Muscle of leg (tissue), 11 donors: ENCODE results near the gene LAMA4. TPM values are rescaled to one million over a fixed set of nuclear protein-coding genes. Genes with fewer than 3 reads are reported as not detected.

Experiments
- DNase-seq: peaks from one replicate; pipeline ENCODE4 v3.0.0; 2013
- H3K27ac ChIP-seq: one replicate; pipeline ENCODE4 v1.5.1; 2013; ENCODE audit warnings: mild to moderate bottlenecking, low read length, control low read depth
- H3K27me3 ChIP-seq: one replicate; pipeline ENCODE4 v1.6.1; 2013; ENCODE audit warnings: low read length; ENCODE audit not compliant: control insufficient read depth, insufficient read depth
- H3K36me3 ChIP-seq: one replicate; pipeline ENCODE4 v1.6.1; 2013; ENCODE audit warnings: low read length; ENCODE audit not compliant: control insufficient read depth, insufficient read depth
- H3K4me1 ChIP-seq: one replicate; pipeline ENCODE4 v1.6.1; 2013; ENCODE audit warnings: low read length; ENCODE audit not compliant: control insufficient read depth, insufficient read depth
- H3K4me3 ChIP-seq: one replicate; pipeline ENCODE4 v1.5.1; 2013; ENCODE audit warnings: low read length, control low read depth
- H3K9me3 ChIP-seq: replicated peaks from 2 replicates; pipeline ENCODE4 v1.6.1; 2013; ENCODE audit warnings: low read depth, low read length; ENCODE audit not compliant: control insufficient read depth
- WGBS: methylation state at CpG from one replicate; pipeline ENCODE4 v1.1.5; 2013; ENCODE audit warnings: missing lambda C conversion rate; ENCODE audit not compliant: insufficient coverage; 5-methylcytosine and 5-hydroxymethylcytosine counted together
- polyA plus RNA-seq, 8 donors: library from polyadenylated mRNA; unstranded; fragments of 120-200 nt; gene quantifications; one replicate each; pipeline versions ENCODE4 v1.2.1 to v1.2.3, GENCODE V29; 2013; ENCODE audit warnings: inconsistent platforms in 1 of 8, low replicate concordance in 1 of 8; ENCODE audit not compliant: insufficient read length in 8 of 8, insufficient read depth in 1 of 8
- total RNA-seq: library from RNA; stranded (reverse); fragments of 120-200 nt; gene quantifications from one replicate; pipeline ENCODE4 v1.2.4, GENCODE V29; 2013

The LAMA4 gene
- total and polyA plus RNA-seq, 9 donors = 123 to 249 (median 188) TPM

DNA sequence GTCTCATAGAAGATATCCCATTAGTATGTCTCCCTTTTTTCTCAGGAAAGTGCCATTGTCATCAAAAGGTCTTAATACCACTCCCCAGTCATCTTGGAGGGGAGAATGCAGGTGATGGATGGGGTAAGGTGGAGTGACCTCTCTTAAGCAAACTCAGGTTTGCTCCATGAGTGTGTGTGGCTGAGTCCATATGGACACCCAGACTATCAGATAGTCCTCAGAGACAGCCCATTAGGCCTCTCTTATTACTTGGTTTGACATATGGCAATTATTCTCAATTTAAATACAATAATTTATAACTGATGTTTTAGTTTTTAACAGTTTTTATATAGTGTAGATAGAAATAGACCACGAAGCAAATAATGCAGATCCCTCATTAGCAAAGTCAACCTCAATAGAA, 23.2 kb downstream of the LAMA4 start:
- no peaks in the 10 kb centered on the region for H3K9me3 ChIP-seq
- H3K27me3 ChIP-seq = no peaks in the 10 kb centered on the region
- no peak for DNase-seq
- H3K27ac ChIP-seq = peak overlapping the region; percentile 59
- H3K4me3 ChIP-seq = no peak overlapping the region
- H3K4me1 ChIP-seq = peaks cover 28% of the 10 kb centered on the region
- WGBS = no CpG with 5 or more reads among the region's 1 CpG
- peaks cover 3% of the 10 kb centered on the region for H3K36me3 ChIP-seq

DNA sequence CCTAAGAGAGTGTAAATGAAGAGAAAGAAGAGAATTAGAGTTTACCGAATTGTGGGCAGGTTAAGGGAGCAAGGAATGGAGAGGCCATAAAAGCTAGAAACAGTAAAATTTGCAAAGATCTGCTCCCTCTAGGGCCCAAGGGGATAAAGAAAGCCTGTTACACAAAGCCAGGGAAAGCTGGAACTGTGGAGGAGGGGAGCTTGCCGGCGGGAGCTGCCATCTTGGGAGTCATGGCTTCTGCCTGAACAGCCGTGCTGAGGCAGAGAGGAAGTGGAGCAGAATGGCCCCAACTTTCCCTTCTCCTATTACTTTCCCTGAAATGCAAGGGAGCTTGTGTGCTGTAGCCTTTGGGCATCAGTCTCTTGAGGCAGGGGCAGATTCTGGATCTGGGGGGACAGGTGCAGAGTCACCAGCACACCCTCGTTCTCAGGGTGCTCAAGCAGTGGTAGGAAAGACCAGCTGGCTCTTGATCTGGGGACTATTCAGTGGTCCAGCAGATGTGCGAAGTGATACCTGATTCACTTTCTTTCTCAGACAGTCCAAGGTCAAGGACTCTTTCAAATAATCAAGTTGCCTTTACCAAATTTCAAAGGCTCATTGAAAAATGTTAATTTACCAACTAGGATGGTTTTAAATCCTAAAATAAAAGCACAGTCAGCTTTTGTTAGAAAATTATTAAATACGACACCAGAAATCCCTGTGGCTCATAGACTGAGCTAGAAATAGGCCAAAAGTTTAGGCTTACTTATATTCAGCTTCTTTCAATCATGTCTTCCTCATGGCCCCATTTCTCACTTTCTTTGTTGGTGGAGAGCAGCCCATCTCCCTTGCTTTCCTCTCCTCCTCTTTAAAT, 25.7 kb downstream of the LAMA4 start:
- no peaks in the 10 kb centered on the region for H3K9me3 ChIP-seq
- H3K4me1 ChIP-seq = peaks cover 25% of the 10 kb centered on the region
- DNase-seq = no peak
- H3K4me3 ChIP-seq = no peak overlapping the region
- H3K27ac ChIP-seq = peak overlapping the region; percentile 43
- 64% methylated on average over 2 of the region's 7 CpGs for WGBS
- H3K27me3 ChIP-seq = no peaks in the 10 kb centered on the region
- peaks cover 3% of the 10 kb centered on the region for H3K36me3 ChIP-seq

DNA sequence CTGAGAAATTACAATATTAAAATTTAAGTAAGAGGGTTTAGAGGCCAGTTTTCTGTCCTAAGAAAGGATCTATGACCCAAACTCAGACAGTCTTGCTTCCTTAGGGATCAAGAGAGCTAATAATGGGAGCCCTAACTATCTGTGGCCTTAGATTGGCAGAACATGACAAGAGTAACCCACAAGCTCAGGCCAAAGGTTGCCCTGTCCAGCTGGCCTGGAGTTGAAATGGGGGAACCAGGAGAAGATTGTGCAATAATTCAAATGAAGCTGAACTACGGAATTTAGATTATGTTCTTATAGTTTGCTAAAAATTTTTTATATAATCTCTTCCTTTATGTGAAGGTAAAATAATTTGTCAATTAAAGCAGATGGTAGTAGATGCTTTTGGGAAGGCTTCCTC, 26.4 kb downstream of the LAMA4 start:
- Histone ChIP-seq H3K27me3 (no peaks in the 10 kb centered on the region), H3K9me3 (no peaks in the 10 kb centered on the region), H3K27ac (peak overlapping the region; percentile 43), H3K36me3 (peaks cover 3% of the 10 kb centered on the region), H3K4me1 (peaks cover 24% of the 10 kb centered on the region), H3K4me3 (no peak overlapping the region)
- no CpG with 5 or more reads among the region's 1 CpG for WGBS
- DNase-seq = peak; percentile 36

DNA sequence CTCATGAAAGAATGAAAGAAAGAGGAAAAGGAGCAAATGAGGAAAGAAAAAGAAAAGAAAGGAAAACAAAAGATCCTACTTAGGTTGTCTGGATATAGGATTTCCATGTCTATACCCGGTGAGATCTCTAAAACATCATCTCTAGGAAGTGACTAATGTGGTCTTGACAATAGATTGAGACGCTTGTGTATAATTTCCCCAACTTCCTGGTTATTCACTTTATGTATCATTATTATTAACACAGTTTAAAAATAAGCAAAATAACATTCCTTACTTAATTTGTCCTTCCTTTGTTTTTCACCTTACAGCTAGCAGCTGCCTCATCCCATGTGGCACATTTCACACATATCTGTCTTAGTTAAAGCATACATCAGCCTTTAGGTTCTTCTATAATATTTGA, 27.0 kb downstream of the LAMA4 start:
- WGBS = no CpG with 5 or more reads among the region's 2 CpGs
- Histone ChIP-seq H3K4me3 (no peak overlapping the region), H3K4me1 (peaks cover 25% of the 10 kb centered on the region), H3K27ac (peak overlapping the region; percentile 43), H3K27me3 (no peaks in the 10 kb centered on the region), H3K9me3 (no peaks in the 10 kb centered on the region), H3K36me3 (peaks cover 3% of the 10 kb centered on the region)
- no peak for DNase-seq

DNA sequence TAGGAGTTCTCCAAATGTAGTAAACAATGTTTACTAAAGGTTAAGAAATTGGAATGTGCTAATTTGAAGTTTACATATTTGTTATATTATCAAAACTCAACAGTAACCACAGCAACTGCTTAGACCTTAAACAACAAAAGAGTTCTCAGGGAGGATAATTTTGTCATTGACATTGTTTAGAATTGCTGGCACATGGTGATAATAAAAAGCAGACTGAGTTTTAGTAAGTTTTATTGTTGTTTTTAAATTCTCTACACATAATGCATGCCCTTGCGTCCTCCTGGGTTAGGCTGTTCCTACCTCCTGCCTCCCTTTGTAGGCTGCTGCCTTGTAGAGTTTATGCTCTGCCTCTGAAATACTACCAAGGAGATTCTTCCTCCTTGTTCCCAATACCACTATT, 28.7 kb downstream of the LAMA4 start:
- Histone ChIP-seq H3K36me3 (peaks cover 3% of the 10 kb centered on the region), H3K9me3 (no peaks in the 10 kb centered on the region), H3K4me3 (no peak overlapping the region), H3K4me1 (peaks cover 21% of the 10 kb centered on the region), H3K27me3 (no peaks in the 10 kb centered on the region), H3K27ac (no peak overlapping the region)
- DNase-seq = peak; percentile 43
- 100% methylated on average over 1 of the region's 1 CpG for WGBS

DNA sequence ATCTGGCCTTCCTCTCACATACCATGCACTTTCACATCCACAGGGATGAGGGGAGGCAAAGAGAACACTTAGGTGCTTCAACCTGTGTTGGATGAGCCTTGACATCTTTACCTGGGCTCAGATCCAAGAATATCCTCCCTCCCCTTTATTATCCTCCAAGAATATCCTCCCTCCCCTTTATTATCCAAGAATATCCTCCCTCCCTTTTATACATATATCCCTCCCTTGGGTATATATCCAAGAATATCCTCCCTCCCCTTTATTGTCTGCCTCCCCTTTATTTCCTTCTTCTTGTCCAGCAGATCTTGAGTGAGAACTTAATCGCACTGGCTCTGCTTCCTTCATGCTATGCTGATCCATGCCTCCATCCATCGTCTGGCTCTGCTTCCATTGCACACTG, 30.3 kb downstream of the LAMA4 start:
- peaks cover 3% of the 10 kb centered on the region for H3K36me3 ChIP-seq
- DNase-seq = no peak
- 67% methylated on average over 1 of the region's 2 CpGs for WGBS
- peaks cover 21% of the 10 kb centered on the region for H3K4me1 ChIP-seq
- H3K27ac ChIP-seq = peak overlapping the region; percentile 80
- H3K27me3 ChIP-seq = no peaks in the 10 kb centered on the region
- H3K4me3 ChIP-seq = no peak overlapping the region
- H3K9me3 ChIP-seq = no peaks in the 10 kb centered on the region

DNA sequence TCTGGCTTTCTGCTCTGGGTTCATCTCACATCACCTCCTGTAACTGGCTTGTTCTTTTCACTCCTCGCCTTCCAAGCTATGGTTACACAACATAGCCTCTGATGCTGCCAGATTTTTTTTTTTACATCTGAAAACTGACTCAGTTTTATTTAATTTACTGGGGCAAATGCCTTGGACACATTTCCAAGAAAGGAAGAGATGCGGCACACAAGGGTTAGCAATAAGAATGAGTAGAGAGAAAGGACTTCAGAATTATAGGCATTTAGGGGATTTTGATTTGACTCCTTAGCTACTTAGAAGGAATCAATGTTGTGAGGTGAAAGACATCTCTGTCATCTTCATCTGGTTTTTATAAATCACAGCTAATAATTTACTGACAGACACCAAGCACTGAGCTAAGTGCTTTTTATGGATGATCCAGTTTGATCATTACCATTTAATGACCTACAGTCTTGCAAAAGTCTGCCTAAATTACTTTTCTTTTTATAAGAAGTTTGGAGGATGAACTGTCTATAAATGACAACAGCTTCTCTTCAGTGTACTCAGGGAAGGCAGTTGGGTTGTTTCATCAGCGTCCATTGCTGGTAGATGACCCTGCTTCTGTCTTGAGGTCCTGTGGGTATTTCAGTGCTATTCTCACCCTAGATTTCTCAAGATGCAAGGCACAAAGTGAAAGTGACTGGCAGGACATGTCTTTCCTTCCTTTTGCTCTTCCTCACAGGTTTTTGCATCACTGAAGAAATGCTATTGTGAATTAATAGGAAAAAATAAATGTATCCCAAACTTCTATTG, 31.1 kb downstream of the LAMA4 start:
- peaks cover under 1% of the 10 kb centered on the region for H3K36me3 ChIP-seq
- H3K27ac ChIP-seq = peak overlapping the region; percentile 80
- peak; percentile 93 for DNase-seq
- H3K4me1 ChIP-seq = peaks cover 18% of the 10 kb centered on the region
- H3K4me3 ChIP-seq = no peak overlapping the region
- 57% methylated on average over 1 of the region's 3 CpGs for WGBS
- H3K27me3 ChIP-seq = no peaks in the 10 kb centered on the region
- no peaks in the 10 kb centered on the region for H3K9me3 ChIP-seq

DNA sequence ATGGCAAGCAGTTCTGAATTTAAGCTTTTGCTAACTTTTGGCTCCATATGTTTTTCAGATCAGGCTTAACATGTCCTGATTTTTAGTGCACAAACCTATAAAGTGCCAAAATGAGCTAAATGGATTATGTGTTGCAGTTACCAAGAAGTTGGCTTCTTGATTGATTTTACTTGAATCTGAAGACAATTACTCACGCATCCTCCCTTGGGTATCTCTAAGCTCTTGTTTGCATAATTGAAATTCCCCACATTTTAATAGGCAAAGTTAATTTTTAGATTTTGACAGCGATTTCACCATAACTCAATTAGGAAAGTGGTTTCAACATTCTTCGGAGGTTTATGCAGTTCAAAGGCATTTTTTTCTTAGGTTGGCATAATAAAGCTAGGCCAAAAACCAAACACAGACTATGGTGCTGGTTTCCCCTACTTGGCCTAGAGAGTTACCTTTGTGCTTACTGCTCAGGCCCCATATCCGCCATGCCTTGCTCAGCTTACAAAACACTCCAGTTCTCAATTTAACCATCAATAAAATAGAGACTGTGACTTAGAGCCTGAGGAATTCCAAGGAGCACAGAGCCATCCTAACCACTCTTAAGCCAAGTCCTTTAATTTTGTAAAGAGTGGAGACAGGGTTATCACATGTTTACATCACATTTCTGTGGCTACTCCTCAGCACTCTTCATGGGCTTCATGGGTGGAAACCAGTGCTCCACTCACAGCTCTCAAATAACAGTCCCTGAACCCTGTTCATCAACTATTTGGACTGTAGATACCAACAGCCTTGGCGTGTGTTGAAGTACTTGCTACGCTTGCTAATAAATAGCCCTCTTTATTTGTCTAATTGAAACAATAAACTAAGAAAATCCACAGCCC, 32.1 kb downstream of the LAMA4 start:
- Histone ChIP-seq H3K27me3 (no peaks in the 10 kb centered on the region), H3K4me1 (peaks cover 17% of the 10 kb centered on the region), H3K4me3 (no peak overlapping the region), H3K9me3 (no peaks in the 10 kb centered on the region), H3K36me3 (no peaks in the 10 kb centered on the region), H3K27ac (peak overlapping the region; percentile 66)
- 100% methylated on average over 1 of the region's 6 CpGs for WGBS
- peak; percentile 68 for DNase-seq

DNA sequence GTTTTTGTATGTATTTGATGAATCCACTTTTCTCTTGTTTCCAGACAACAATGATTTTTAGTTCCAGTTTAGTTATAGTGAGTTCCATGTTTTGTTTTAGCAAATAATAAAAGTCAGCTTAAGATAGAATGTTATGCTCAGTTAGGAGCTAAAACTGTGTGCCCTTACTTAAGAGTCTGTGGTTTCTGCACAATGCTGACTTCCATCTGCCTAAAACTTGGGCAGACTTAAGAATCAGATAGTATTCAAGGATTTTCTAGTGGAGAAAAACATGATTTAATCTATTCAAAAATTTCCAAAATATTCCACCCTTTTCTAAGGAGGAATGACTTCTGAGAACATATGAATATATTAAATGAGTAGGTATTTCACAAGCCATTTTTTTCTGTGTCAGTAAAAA, 32.8 kb downstream of the LAMA4 start:
- Histone ChIP-seq H3K27ac (peak overlapping the region; percentile 66), H3K4me1 (peaks cover 20% of the 10 kb centered on the region), H3K9me3 (no peaks in the 10 kb centered on the region), H3K27me3 (no peaks in the 10 kb centered on the region), H3K36me3 (no peaks in the 10 kb centered on the region), H3K4me3 (no peak overlapping the region)
- DNase-seq = no peak

DNA sequence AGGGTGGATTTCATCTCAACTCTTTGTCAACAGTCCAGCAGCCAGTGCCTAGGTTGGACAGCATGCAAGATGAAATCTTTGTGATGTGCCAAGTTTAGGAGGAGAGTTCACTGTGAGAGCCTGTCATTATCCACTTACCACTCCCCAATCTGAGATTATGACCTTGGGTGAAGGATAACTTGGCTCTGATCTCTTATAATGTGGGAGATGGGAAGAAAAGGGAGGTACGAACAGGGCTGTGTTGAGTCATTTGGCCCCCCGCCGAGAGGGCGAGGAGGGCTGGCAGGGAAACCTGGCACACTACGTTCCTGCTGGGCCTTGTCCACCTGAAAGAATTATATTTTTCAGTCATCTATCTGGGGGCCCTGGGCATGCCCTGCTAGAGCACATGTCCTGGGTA, 35.8 kb downstream of the LAMA4 start:
- DNase-seq = no peak
- H3K27me3 ChIP-seq = no peaks in the 10 kb centered on the region
- no CpG with 5 or more reads among the region's 5 CpGs for WGBS
- peaks cover 7% of the 10 kb centered on the region for H3K36me3 ChIP-seq
- H3K4me3 ChIP-seq = no peak overlapping the region
- H3K9me3 ChIP-seq = no peaks in the 10 kb centered on the region
- H3K4me1 ChIP-seq = peaks cover 23% of the 10 kb centered on the region
- H3K27ac ChIP-seq = no peak overlapping the region
